Esophagus muscularis mucosa (tissue), 3 donors: ENCODE data around the gene CORO7.

ENCODE experiments used
- POLR2A ChIP-seq: fragments of 450-650 bp; IDR thresholded peaks from one replicate; pipeline ENCODE4 v1.6.1; 2017; ENCODE audit warnings: antibody characterized with exemption, moderate library complexity, mild to moderate bottlenecking, low read depth
- POLR2AphosphoS5 ChIP-seq, 2 donors: sonication (generic); formaldehyde crosslinking; IDR thresholded peaks; one replicate each; pipeline ENCODE4 v1.6.1; 2017; ENCODE audit warnings: antibody characterized with exemption in 2 of 2
- TF ChIP-seq, protein P1 (sequence below), 3 experiments: fragments of 200-600 bp in 2 of 3; fragments of 450-650 bp in 1 of 3; sonication (generic) in 2 of 3; IDR thresholded peaks; one replicate each; pipeline ENCODE4 v1.5.1; 2017 to 2019; ENCODE audit warnings: antibody characterized with exemption in 3 of 3, mild to moderate bottlenecking in 2 of 3, moderate library complexity in 1 of 3

DNA sequence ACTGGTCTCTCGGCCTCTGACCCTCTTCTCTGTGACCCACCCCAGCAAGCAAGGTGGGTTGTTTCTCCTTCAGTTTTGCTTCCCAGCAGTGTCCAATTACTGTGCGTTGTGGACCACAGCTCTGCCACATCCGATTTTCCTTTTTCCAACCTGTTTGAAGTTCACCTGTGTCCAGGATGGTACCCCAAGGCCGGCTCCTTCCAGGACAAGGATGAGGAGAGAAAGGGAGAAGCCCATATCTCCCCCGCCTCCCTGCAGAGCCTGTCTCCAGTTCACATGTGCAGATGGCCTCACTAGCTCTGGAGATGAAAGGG, 44.5 kb upstream of the CORO7 start:
- TF ChIP-seq, protein P1, sequence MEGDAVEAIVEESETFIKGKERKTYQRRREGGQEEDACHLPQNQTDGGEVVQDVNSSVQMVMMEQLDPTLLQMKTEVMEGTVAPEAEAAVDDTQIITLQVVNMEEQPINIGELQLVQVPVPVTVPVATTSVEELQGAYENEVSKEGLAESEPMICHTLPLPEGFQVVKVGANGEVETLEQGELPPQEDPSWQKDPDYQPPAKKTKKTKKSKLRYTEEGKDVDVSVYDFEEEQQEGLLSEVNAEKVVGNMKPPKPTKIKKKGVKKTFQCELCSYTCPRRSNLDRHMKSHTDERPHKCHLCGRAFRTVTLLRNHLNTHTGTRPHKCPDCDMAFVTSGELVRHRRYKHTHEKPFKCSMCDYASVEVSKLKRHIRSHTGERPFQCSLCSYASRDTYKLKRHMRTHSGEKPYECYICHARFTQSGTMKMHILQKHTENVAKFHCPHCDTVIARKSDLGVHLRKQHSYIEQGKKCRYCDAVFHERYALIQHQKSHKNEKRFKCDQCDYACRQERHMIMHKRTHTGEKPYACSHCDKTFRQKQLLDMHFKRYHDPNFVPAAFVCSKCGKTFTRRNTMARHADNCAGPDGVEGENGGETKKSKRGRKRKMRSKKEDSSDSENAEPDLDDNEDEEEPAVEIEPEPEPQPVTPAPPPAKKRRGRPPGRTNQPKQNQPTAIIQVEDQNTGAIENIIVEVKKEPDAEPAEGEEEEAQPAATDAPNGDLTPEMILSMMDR (IDR thresholded peaks at IDR 0.05): no peak
- no peak for TF ChIP-seq POLR2A
- TF ChIP-seq POLR2AphosphoS5 (IDR thresholded peaks at IDR 0.05): no peak
